Stimulated activated CD8-positive, alpha-beta memory T cell treated with anti-CD3 and anti-CD28 coated beads, Interleukin-7, amount 100 ng/mL, for 4 hours (primary cell): Measurements from ENCODE around the gene RNF175.
"Not testable (repeated sequence)": the region's sequence is repeated elsewhere in the genome, so short reads cannot be mapped to it uniquely, and the experiment has no call there.

Experiments
- DNase-seq, 2 donors: peaks; one replicate each; pipeline ENCODE4 v3.0.0-alpha.2; 2020; ENCODE audit warnings: low read depth in 2 of 2

Gene RNF175

DNA sequence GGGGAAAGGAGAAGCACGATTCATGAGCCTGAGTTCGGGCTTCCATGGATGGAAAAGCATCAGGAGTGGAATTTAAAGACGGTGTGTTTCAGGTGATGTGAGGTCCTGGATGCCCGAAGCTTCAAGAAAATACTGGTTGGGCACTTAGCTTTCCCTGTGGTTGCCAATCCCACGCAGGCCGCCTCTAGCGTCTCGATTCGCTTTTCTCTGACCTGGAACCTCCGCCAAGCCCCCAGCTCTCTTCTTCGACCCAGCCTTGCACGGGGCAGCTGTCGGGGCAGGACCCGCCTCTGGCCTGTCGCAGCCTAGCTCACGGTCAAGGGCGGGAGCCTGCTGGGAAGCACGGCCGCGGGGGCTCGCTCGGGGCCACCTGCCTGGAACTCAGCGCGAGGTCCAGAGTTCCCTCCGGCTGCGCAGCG, 76.1 kb downstream of the RNF175 start:
- DNase-seq: no peak

GRCh38 chr4:153679486-153679885, 80.3 kb downstream of the RNF175 start:
- no peak for DNase-seq

DNA sequence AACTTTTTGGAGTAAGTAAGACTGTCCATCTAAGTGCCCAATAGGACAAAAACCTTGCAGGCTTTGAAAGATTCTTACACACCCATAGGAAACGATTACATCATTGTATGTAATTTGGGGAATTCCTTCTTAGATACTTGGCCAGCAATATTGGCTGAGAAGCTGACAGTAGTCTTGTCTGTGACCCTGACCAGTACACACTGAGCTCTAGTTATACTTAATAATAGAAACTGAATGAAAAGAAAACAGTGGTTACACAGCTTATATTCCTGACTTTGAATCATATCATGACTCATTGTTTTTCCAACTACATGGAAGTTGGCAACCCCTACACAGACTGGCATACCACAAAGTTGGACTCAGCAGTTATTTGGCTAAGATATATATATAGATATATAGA, 82.8 kb downstream of the RNF175 start:
- no peak for DNase-seq

- no peak for DNase-seq
Measured at GRCh38 chr4:153676486-153676885, 83.3 kb downstream of the RNF175 start.

- no peak for DNase-seq
Measured at GRCh38 chr4:153669838-153670237, 90.0 kb downstream of the RNF175 start.

DNA sequence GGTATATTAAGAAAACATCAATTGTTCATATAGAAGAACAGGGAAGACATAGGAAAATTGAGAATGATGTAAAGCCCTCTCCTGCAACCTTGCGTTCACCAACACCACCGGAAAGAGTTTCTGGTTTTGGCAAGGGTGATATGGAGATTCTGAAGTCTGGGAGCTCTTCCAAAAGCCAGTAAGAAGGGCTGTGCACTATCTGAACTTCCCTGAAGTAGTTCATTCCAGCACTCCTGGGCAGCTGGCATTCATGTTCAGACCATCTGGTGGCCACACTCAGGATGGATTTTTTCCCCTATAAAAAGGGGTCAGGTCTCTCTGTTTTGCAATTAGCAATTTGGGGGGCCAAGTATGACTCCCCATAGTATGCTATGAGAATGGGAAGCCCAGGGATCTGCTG, 91.2 kb downstream of the RNF175 start:
- no peak for DNase-seq

DNA sequence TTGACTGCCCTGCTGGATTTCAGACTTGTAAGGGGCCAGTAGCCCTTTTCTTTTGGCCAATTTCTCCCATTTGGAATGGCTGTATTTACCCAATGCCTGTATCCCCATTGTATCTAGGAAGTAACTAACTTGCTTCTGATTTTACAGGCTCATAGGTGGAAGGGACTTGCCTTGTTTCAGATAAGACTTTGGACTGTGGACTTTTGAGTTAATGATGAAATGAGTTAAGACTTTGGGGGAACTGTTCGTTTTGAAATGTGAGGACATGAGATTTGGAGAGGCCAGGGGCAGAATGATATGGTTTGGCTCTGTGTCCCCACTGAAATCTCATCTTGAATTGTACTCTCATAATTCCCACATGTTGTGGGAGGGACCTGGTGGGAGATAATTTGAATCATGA, 93.3 kb downstream of the RNF175 start:
- DNase-seq: not testable (repeated sequence)

GRCh38 chr4:153663667-153664066, 96.2 kb downstream of the RNF175 start:
- DNase-seq: no peak

GRCh38 chr4:153661908-153662307, 97.9 kb downstream of the RNF175 start:
- DNase-seq: no peak

DNA sequence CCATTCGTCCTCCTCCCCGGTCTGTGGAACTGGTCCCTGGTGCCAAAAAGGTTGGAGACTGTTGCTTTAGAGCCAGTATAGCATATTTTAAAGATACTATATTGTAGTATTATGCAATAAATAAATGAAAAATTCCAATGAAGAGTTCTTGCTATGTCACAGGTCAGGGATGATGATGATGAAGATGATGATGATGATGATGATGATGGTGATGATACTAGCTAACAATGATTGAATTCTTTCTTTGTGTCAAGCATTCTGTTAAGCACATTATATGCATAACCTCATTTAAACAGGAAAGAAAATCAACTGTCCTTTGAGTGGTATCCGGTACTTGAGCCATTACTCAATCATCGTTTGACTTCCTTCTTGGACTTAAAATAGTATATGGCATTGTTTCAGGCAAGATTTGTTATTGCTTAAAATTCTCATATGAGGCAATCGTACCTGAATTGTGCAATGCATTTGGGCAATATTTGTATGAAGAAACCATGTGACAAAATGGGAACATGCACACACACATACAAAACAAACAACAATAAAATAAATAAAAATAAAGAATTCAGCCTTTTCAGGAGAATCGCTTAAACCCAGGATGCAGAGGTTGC, 98.5 kb downstream of the RNF175 start:
- no peak for DNase-seq
